HCT116 (cell line): ENCODE measurements around the gene JAK1. TPM values are rescaled to one million over a fixed set of nuclear protein-coding genes. Genes with fewer than 3 reads are reported as not detected.

Experiments
- ATAC-seq: fragments of 200-7000 bp; cut with Tn5 transposase; 2 replicates; pipeline ENCODE4 v1.9.1; 2020; ENCODE audit warnings: mild to moderate bottlenecking, moderate library complexity
- BruUV-seq: library from RNA; stranded (reverse); fragments of 400-500 nt; replicated peaks from 2 replicates; lab custom pipeline; 2021; lab: Mats Ljungman, UMichigan
- CTCF ChIA-PET: fragments of 300-600 bp; sonication (Branson Sonifier 250); formaldehyde crosslinking; loops from one replicate; lab custom pipeline; 2021; ENCODE audit warnings: antibody characterized with exemption; lab: Charles Lee
- POLR2A ChIA-PET: fragments of 300-600, 350-600 bp; sonication (Branson Sonifier 250); formaldehyde crosslinking; loops from one replicate; lab custom pipeline; 2021; ENCODE audit warnings: antibody characterized with exemption; lab: Charles Lee
- RAD21 ChIA-PET, 2 experiments: fragments of 300-600 bp; sonication (Branson Sonifier 250); formaldehyde crosslinking; loops; one replicate each; lab custom pipeline; 2023; ENCODE audit warnings: low total read pairs in 2 of 2; ENCODE audit not compliant: uncharacterized antibody in 2 of 2, unreplicated experiment in 2 of 2, low non-redundant PET in 1 of 2; lab: Charles Lee
- DNase-seq: peaks from one replicate; pipeline ENCODE4 v3.0.0-alpha.2; 2010; ENCODE audit warnings: low read depth, low spot score
- H2AFZ ChIP-seq: fragments of 200-600 bp; shearing (Covaris generic), sonication (generic); 2 replicates; pipeline ENCODE4 v1.6.1; 2017; ENCODE audit warnings: low read depth, mixed run types, mixed read lengths, antibody characterized with exemption, low read length; ENCODE audit not compliant: poor library complexity, severe bottlenecking
- H3K27ac ChIP-seq: 2 replicates; pipeline ENCODE4 v1.5.1; 2012; ENCODE audit warnings: low read depth, low read length
- H3K27me3 ChIP-seq: fragments of 200-600 bp; sonication (generic); 2 replicates; pipeline ENCODE4 v1.6.1; 2016; ENCODE audit warnings: mixed run types, low read length, mixed read lengths; ENCODE audit not compliant: insufficient read depth
- H3K36me3 ChIP-seq, 2 experiments: fragments of 200-500 bp in 1 of 2; fragments of 200-600 bp in 1 of 2; sonication (Bioruptor generic) in 1 of 2; sonication (generic) in 1 of 2; 2 replicates each; pipeline versions ENCODE4 v1.5.1 to v1.6.1; 2014 to 2016; ENCODE audit warnings: low read length in 2 of 2, inconsistent platforms in 1 of 2, mixed read lengths in 1 of 2, mixed run types in 1 of 2; ENCODE audit not compliant: insufficient read depth in 2 of 2, control insufficient read depth in 1 of 2
- H3K4me1 ChIP-seq, 2 experiments: fragments of 200-600 bp in 1 of 2; sonication (generic) in 1 of 2; 2 replicates each; pipeline versions ENCODE4 v1.5.1 to v1.6.1; 2012 to 2017; ENCODE audit warnings: low read length in 2 of 2, inconsistent platforms in 1 of 2, mild to moderate bottlenecking in 1 of 2, mixed read lengths in 1 of 2, mixed run types in 1 of 2, moderate library complexity in 1 of 2; ENCODE audit not compliant: insufficient read depth in 2 of 2, control insufficient read depth in 1 of 2
- H3K4me2 ChIP-seq: fragments of 200-600 bp; sonication (generic); 2 replicates; pipeline ENCODE4 v1.6.1; 2017; ENCODE audit warnings: mixed run types, low read length, mixed read lengths
- H3K4me3 ChIP-seq, 2 experiments: fragments of 200-600 bp in 1 of 2; sonication (generic) in 1 of 2; replicated peaks in 1 of 2; 2 replicates each; pipeline ENCODE4 v1.5.1; 2011 to 2016; ENCODE audit warnings: low read length in 2 of 2, control low read depth in 1 of 2, low read depth in 1 of 2, mild to moderate bottlenecking in 1 of 2, mixed read lengths in 1 of 2, mixed run types in 1 of 2
- H3K79me2 ChIP-seq: fragments of 200-600 bp; sonication (generic); 2 replicates; pipeline ENCODE4 v1.6.1; 2017; ENCODE audit warnings: mild to moderate bottlenecking, mixed run types, low read length, moderate library complexity, mixed read lengths; ENCODE audit not compliant: insufficient read depth
- H3K9ac ChIP-seq: fragments of 200-600 bp; sonication (generic); 2 replicates; pipeline ENCODE4 v1.6.1; 2016; ENCODE audit warnings: low read length, mixed read lengths
- H3K9me2 ChIP-seq: fragments of 200-600 bp; sonication (generic), shearing (Covaris generic); 2 replicates; pipeline ENCODE4 v1.6.1; 2017; ENCODE audit warnings: mixed run types, mild to moderate bottlenecking, moderate library complexity; ENCODE audit not compliant: insufficient read depth
- H3K9me3 ChIP-seq, 2 experiments: fragments of 200-500 bp in 1 of 2; fragments of 200-600 bp in 1 of 2; sonication (Bioruptor generic) in 1 of 2; sonication (generic) in 1 of 2; 2 replicates each; pipeline ENCODE4 v1.6.1; 2014 to 2017; ENCODE audit warnings: low read length in 2 of 2, mixed read lengths in 2 of 2, inconsistent platforms in 1 of 2, low read depth in 1 of 2, mild to moderate bottlenecking in 1 of 2, mixed run types in 1 of 2, moderate library complexity in 1 of 2; ENCODE audit not compliant: control insufficient read depth in 1 of 2, insufficient read depth in 1 of 2
- H4K20me1 ChIP-seq: fragments of 200-600 bp; sonication (generic), shearing (Covaris generic); 2 replicates; pipeline ENCODE4 v1.6.1; 2017; ENCODE audit warnings: mixed run types, mild to moderate bottlenecking, moderate library complexity; ENCODE audit not compliant: insufficient read depth
- CTCF ChIP-seq, 3 experiments: fragments of 200-600 bp in 1 of 3; sonication (generic) in 1 of 3; IDR thresholded peaks in 2 of 3; conservative IDR thresholded peaks in 1 of 3; 2 replicates each; pipeline ENCODE4 v1.5.1; 2012 to 2017; ENCODE audit warnings: low read depth in 2 of 3, low read length in 2 of 3, antibody characterized with exemption in 1 of 3, borderline replicate concordance in 1 of 3, control low read depth in 1 of 3, mild to moderate bottlenecking in 1 of 3, mixed read lengths in 1 of 3, mixed run types in 1 of 3, moderate library complexity in 1 of 3; ENCODE audit not compliant: insufficient read depth in 1 of 3
- EGR1 ChIP-seq: IDR thresholded peaks from 2 replicates; pipeline ENCODE4 v1.6.1; 2012; ENCODE audit warnings: low read depth
- EZH2 ChIP-seq: fragments of 200-600 bp; sonication (generic); IDR thresholded peaks from 2 replicates; pipeline ENCODE4 v1.6.1; 2017; ENCODE audit warnings: antibody characterized with exemption, mixed run types
- EZH2phosphoT487 ChIP-seq: fragments of 200-600 bp; IDR thresholded peaks from 2 replicates; pipeline ENCODE4 v1.6.1; 2018; ENCODE audit warnings: antibody characterized with exemption, borderline replicate concordance
- FOSL1 ChIP-seq: IDR thresholded peaks from 2 replicates; pipeline ENCODE4 v1.6.1; 2012; ENCODE audit warnings: low read depth
- MAX ChIP-seq: IDR thresholded peaks from 2 replicates; pipeline ENCODE4 v1.6.1; 2012
- POLR2AphosphoS5 ChIP-seq: IDR thresholded peaks from 2 replicates; pipeline ENCODE4 v1.6.1; 2011; ENCODE audit warnings: mild to moderate bottlenecking, low read depth, low read length, moderate library complexity
- REST ChIP-seq: IDR thresholded peaks from 2 replicates; pipeline ENCODE4 v1.6.1; 2012; ENCODE audit warnings: low read depth
- SIN3A ChIP-seq: IDR thresholded peaks from 2 replicates; pipeline ENCODE4 v1.6.1; 2012; ENCODE audit warnings: low read depth
- SP1 ChIP-seq: IDR thresholded peaks from 2 replicates; pipeline ENCODE4 v1.6.1; 2012; ENCODE audit warnings: low read depth
- ZBTB33 ChIP-seq: IDR thresholded peaks from 2 replicates; pipeline ENCODE4 v1.6.1; 2011; ENCODE audit warnings: mild to moderate bottlenecking, low read length, moderate library complexity; ENCODE audit not compliant: insufficient replicate concordance; ENCODE audit errors: extremely low read depth
- ZNF274 ChIP-seq: fragments of 200-500 bp; sonication (Bioruptor generic); IDR thresholded peaks from 2 replicates; pipeline ENCODE4 v1.6.1; 2014; ENCODE audit warnings: mild to moderate bottlenecking, low read depth, low read length, inconsistent platforms
- intact Hi-C: fragments of 100-400 bp; cut with micrococcal nuclease; formaldehyde crosslinking; loops from 2 replicates; pipeline ENCODE4 v1.10.0; 2022
- total RNA-seq: library from RNA; stranded (reverse); gene quantifications from one replicate; pipeline ENCODE4 v1.2.1, GENCODE V29; 2021; ENCODE audit not compliant: unreplicated experiment

Gene JAK1
- total RNA-seq, 1 experiment from 2014 or later, result 53.2 TPM

GRCh38 chr1:64892576-64893573, 73.5 kb downstream of the JAK1 start:
- peaks cover 15% of the 10 kb centered on the region for H3K79me2 ChIP-seq
- CTCF ChIA-PET, result no interaction called here
- no peak for TF ChIP-seq CTCF (IDR thresholded peaks at IDR 0.05 in 2 of 3, conservative IDR thresholded peaks at IDR 0.05 in 1 of 3; ENCODE audit: borderline replicate concordance in 1 of 3, insufficient read depth in 1 of 3, low read depth in 2 of 3, low read length in 2 of 3)
- no peak for TF ChIP-seq SP1
- TF ChIP-seq EGR1, result no peak
- no peak for TF ChIP-seq EZH2phosphoT487
- no peak for TF ChIP-seq MAX
- no peak for TF ChIP-seq POLR2AphosphoS5
- TF ChIP-seq SIN3A, result no peak
- no peak for TF ChIP-seq FOSL1
- no peak for TF ChIP-seq ZNF274
- TF ChIP-seq EZH2, result no peak
- TF ChIP-seq REST, result no peak
- no peak for TF ChIP-seq ZBTB33
- POLR2A ChIA-PET, result no interaction called here
- H3K9me3 ChIP-seq, result no peaks in the 10 kb centered on the region
- H3K4me1 ChIP-seq, result peaks cover 16 to 21% of the 10 kb centered on the region in 2 experiments
- H3K27me3 ChIP-seq, result no peaks in the 10 kb centered on the region; the same call in 1 of the 2 replicates
- no peaks in the 10 kb centered on the region for H3K36me3 ChIP-seq
- H3K9me2 ChIP-seq, result no peaks in the 10 kb centered on the region
- DNase-seq (no peak), ATAC-seq (no peak)
- no peak overlapping the region for H3K4me3 ChIP-seq
- BruUV-seq, result no TSS peak
- RAD21 ChIA-PET, result no interaction called here
- H3K27ac ChIP-seq, result no peak overlapping the region
- intact Hi-C loops, result no loop called here
- H2AFZ ChIP-seq, result no peak overlapping the region
- no peaks in the 10 kb centered on the region; the same call in 1 of the 2 replicates for H4K20me1 ChIP-seq
- no peak overlapping the region for H3K9ac ChIP-seq
- H3K4me2 ChIP-seq, result no peak overlapping the region
